ENCODE measurements around the gene F3.
"Not testable (repeated sequence)": the region's sequence is repeated elsewhere in the genome, so short reads cannot be mapped to it uniquely, and the experiment has no call there.

Gene F3

DNA sequence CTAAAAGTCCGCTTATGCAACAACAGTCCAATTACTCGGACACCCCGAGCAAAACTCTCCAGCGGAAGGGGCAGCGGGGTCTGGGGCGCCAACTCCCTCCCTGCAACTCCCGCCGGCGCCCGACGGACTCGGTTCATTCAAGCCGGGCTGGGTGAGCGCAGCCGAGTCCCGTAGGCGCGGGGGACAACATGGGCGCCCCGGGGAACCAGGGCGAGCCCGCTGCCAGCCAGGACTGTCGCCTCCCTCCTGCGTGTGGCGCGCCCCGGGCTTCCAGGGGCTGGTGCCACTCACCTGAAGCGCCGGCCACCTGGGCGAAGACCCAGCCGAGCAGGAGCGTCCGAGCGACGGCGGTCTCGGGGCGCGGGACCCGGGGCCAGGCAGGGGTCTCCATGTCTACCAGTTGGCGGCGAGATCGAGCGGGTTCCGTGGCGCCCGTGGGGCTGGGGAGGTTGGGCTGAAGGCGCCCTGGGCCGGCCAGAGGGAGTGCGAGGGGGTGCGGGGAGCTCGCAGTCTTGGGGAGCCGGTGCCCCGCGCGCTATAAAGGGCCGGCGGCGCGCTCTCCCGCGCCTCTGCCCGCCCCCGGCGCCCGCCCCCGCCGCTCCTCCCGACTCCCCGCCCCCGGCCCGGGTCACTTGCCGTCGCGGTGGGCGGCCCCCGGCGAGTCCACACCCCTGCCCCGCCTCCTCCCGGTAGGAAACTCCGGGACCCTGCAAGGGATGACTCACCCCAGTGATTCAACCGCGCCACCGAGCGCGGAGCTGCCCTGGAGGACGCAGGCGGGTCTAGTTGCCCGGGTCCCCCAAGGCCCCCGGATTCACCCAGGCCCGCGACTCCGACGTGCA is at the start of gene F3:
Gene F3 (minus strand): TSS at position 514 of the 842 bp plus-strand sequence. CDS start 123 bp downstream, at position 391.
- peak; percentile 66 for DNase-seq

DNA sequence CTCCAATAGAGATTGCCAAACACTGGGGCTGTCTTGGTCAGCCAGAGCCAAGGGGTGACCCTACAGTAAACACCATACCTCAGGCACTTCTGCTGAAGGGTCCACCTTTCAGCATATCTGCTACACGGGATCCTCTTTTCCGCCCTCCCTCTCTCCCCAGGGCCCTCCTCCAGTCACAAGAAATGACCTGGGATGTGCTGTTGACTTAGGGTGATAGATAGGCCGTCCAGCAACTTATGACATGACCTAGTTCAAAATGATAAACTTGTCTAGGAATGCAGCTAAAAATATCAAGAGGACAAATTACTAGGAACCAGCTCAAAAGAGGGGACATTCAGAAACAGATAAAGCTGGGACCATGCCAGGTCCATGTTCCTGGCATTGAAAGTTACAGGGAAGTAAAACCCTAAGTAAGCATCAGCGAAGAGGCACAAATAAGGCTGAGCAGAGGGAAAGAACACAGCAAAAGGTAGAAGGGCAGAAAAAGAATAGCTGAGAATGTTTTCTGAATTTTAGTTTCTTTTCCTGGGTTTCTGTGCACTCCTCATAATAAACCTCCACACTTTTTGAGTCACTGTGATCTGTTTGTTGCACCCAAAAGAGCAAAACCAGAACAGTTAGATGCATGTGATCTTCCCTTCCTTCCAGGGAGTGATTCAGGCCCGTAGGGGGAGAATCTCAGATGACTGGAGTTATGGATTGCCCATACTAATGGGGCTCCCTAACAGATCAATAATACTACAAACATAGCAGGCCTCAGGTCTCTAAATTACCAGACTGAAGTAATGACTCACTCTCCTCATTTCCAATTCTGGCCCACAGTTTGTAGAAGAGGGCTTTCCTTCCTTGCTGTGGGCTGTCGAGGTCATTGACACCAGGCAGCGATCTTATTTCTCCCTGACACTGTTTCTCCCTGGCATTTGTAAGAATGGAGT is 48.9 kb upstream of the F3 start:
- no peak for DNase-seq

DNA sequence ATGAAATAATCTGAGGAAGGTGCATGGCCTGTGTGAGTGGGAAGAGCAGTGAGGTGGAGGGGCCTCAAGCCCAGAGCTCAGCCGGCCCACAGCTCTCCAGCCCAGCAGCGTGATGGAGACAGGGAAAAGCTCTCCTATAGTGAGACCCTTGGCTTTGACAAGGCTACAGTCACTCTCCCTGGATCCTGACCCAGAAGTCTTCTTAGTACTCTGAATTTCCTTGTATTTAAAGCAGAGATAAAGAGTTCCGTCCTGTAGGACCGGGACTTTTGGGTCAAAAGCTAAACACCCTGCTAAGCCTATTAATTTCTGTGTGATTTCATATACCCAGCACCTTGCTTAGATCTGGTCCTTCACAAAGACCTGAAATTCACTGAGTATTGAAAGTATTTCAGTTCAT is 48.2 kb upstream of the F3 start:
- no peak for DNase-seq

DNA sequence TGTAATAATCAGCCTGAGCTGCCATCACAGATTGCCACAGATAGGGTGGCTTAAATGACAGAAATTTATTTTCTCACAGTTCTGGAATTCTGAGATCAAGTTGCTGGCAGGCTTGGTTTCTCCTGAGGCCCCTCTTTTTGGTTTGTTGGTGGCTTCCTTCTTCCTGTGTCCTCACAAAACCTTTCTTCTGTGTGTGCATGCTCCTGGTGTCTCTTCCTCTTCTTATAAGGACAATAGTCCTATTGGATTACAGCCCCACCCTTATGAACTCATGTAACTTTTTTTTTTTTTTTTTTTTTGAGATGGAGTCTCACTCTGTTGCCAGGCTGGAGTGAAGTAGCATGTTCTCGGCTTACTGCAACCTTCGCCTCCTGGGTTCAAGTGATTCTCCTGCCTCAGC is 41.0 kb upstream of the F3 start:
- DNase-seq: no peak

DNA sequence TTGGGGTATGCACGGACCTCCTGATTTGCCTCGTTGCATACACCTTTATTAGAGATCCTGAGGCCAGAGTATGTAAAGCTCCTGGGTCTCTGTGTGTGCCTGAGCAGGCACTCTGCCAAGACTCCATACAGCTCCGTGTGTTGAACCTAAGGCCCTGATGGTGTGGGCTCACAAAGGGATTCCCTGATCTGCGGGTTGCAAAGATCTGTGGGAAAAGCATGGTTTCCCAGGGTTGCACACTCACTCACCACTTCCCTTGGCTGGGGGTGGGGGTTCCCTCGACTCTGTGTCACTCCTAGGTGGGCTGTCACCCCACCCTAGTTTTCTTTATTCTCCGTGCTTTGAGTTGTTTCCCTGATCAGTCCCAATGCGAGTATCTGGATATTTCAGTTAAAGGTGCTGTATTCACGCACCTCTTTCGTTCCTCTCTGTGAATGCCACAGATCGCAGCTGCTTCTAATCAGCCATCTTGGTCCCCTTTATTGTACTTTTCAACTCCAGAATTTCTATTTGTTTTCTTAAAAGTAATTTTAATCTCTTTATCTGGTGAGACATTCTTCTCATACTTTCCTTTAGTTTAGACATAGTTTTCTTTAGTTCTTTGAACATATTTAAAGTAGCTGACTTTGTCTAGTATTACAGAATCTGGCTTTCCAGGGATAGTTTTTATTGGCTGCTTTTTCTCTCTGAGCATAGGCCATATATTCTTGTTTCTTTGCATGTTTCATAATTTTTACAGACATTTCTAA is 39.0 kb upstream of the F3 start:
- no peak for DNase-seq

DNA sequence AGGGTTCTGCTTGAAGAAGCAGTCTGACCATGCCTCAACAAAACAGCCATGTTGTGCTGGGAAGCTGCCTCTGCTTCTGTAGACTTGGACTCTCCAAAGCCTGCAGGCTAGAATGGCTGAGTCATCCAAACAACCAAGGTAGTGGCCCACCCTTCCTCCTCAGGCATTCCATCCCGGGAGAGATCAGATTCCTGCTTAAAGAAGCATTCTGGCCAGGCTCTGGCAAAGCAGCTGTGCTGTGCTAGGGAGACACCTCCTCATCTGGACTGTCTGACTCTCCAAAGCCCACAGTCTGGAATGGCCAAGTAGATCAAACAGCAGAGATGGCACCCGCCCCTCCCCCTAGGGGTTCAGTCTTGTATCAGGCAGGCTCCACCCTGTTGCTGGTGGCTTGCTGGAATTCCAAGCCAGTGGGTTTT is 38.3 kb upstream of the F3 start:
- DNase-seq: no peak

DNA sequence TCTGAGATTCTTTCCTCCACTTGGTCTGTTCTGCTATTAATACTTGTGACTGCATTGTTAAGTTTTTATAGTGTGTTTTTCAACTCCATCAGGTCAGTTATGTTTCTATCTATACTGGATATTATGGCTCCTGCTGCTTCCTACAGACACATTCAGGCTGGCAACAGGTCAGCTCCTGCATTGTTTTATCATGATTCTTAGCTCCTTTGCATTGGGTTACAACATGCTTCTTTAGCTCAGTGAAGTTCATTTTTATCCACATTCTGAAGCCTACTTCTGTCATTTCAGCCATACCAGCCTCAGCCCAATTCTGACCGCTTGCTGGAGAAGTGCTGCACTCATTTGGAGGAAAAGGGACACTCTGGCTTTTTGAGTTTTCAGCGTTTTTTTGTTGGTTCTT is 37.3 kb upstream of the F3 start:
- DNase-seq: no peak

DNA sequence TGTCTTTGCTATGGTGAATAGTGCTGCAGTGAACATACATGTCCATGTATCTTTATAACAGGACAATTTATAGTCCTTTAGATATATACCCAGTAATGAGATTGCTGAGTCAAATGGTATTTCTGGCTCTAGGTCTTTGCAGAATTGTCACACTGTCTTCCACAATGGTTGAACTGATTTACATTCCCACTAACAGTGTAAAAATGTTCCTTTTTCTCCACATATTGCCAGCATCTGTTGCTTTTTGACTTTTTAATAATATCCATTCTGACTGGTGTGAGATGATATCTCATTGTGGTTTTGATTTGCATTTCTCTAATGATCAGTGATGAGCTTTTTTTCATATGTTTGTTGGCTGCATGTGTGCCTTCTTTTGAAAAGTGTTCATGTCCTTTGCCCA is 32.4 kb upstream of the F3 start:
- DNase-seq: not testable (repeated sequence)

DNA sequence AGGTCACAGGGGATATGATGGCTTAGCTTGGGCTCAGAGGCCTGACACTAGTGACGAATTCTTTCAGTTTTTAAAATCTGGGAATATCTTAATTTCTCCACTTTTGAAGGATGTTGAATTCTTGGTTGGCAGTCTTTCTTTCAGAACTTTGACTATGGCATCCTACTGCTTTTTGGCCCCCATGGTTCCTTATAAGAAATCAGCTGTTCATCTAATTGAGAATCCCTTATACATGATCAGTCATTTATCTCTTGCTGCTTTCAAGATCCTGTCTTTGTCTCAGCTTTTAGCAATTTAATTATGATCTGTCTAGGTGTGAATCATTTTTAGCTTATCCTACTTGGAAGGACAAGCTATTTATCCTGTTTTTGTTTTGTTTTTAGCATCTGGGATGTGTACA is 31.2 kb upstream of the F3 start:
- DNase-seq: no peak

DNA sequence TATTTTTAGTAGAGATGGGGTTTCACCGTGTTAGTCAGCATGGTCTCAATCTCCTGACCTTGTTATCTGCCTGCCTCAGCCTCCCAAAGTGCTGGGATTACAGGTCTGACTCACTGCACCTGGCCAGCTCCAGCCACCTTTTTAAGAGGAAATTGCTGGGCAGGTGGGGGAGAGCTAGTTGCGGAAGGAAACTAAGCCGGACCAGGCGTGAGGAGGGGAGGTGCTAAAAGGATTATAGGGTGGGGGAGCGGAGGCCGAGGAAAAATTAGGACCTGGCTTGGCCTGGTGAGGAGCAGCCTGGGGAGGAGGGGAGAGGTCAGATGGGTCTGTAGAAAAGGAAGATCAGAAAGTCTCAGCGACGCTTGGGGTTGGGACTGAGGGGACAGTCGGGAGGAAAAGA is 29.4 kb upstream of the F3 start:
- DNase-seq: not testable (repeated sequence)

DNA sequence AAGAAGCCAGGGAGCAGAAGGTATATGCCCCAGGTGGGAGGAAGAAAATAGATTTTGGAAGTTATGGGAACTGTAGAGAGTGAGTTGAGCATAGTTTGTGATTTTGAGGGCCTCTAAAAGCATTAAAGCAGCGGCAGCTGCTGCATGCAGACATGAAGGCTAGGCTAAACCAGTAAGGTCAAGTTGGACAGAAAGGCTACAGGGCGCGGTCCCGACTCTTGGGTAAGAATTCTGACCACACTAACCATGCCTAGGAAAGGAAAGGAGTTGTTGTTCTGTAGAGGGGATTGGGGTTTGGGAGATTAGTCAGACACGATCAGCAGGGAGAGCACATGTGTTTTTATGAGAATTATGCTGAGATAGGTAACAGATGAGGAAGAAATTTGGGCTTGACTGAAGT is 27.2 kb upstream of the F3 start:
- DNase-seq: not testable (repeated sequence)

DNA sequence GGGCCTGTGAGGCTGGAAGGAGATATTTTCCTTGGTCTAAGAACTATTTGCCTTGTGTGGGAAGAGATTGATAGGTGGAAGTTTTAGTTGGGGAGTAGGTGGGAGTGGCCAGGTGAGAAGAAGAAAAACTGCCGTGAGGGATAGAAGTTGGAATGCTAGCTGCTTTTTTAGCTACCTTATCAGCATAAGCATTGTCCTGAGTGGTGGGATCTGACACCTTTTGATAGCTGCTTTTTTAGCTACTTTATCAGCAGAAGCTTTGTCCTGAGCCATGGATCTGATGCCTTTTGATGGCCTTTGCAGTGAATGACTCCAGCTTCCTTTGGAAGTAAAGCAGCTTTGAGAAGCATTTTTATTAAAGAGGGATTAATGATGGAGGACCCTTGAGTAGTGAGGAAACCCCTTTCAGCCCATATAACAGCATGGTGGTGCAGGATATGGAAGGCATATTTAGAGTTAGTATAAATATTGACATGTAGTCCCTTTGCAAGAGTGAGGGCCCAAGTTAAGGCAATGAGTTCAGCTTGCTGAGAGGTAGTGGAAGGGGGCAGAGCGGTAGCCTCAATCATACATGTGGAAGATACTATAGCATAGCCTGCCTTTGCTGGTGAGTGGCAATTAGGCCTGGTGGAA is 26.5 kb upstream of the F3 start:
- not testable (repeated sequence) for DNase-seq

DNA sequence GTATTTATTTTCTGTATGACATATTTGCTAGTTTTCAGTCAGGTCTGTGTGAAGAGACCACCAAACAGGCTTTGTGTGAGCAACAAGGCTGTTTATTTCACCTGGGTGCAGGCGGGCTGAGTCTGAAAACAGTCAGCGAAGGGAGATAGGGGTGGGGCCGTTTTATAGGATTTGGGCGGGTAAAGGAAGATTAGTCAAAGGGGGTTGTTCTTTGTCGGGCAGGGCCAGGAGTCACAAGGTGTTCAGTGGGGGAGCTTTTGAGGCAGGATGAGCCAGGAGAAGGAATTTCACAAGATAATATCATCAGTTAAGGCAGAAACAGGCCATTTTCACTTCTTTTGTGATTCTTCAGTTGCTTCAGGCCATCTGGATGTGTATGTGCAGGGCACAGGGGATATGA is 24.9 kb upstream of the F3 start:
- not testable (repeated sequence) for DNase-seq

DNA sequence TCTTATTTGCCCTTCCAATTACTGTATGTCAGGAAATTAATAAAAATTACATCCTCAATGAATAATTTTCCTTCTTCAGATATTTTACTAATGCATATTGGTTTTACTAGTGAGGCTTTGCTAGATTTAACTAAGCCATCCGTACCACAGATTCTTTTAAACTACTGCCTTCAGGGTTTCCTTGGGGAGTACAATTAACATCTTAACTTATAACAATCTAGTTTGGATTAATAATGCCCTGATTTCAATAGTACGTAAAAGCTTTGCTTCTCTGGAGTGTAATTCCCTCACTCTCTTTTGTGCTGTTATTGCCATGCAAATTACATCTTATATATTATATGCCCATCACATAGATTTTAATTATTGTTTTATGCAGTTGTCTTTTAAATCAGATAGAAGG is 24.3 kb upstream of the F3 start:
- DNase-seq: no peak

DNA sequence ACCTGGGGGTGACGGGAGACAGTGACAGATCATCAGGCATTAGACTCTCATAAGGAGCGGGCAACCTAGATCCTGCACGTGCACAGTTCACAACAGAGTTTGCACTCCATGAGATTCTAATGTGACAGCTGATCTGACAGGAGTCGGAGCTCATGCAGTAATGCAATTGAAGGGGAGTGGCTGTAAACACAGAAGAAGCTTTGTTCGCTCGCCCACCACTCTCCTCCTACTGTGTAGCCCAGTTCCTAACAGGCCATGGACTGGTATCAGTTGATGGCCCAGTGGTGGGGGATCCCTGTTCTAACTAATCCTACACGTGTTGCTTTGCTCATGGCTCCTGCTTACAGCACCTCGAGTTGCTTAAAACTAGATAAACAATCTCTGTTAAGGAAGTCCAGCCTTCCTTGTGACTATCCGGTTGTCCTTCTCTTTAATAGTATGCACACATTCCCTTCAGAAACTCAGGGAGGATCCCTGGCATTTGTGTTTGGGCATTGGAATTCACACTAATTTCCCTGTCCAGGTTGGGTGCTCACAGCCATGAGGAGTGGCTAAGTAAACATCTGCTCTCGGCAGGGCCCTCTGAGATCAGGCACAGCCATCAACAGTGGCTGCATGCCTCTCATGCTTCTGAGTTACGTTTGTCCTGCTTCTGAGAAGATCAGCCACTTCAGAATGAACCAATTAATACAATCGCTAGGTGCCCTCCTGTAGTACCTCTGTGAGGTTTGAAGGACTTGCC is 21.1 kb upstream of the F3 start:
- DNase-seq: no peak

DNA sequence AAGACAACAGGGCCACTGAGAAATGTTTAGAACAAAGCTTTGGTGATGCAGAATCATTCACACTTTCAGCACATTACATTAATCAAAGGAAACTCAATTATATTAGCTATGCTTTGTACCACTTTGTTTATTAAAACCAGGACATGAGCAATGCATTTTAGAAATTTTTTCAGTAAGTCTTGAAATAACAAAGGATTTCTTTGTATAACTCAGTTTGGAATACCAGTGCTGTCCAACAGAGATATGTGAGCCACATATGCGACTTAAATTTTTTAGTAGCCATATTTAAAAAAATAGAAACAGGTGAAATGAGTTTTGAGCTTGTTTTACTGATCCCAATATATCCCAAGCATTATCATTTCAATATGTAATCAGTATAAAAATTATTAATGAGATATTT is 18.8 kb upstream of the F3 start:
- DNase-seq: no peak

DNA sequence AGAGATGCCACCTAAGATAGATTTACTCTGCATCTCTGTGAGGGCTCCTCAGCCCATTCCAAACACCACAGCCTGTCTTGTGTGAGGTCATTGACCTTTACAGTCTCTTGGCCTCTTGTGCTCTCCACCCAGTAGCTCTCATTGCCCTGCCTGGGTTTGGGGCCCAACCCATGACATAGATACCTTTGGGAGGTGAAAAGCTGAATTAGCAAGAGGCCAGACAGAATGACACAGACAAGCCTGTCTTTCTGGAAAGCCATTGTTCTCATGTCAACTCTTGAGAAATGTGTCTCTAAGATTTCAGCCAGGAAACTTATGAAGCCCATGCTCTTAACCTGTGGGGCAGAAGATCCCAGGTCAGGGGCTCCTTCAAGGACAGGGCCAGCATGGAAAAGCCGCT is 18.4 kb upstream of the F3 start:
- DNase-seq: no peak

DNA sequence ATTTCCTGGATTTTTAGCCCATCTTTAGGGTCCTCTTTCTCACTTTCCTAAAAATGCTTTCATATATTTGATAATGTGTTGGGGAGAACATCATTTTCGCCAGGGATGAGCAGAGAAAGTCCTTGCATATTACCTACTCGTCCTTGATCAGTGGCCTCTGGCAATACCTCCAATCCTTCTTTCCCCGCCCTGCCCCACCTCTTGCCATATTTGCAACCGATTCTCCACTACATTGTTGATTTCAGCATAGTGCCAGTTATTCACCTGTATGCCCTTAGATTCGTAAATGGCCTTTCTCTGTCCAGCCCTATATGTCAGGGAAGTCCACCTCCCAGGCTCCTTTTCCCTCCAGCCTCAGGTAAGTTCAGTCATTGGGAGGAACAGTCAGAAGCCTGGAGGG is 13.5 kb upstream of the F3 start:
- DNase-seq: no peak

DNA sequence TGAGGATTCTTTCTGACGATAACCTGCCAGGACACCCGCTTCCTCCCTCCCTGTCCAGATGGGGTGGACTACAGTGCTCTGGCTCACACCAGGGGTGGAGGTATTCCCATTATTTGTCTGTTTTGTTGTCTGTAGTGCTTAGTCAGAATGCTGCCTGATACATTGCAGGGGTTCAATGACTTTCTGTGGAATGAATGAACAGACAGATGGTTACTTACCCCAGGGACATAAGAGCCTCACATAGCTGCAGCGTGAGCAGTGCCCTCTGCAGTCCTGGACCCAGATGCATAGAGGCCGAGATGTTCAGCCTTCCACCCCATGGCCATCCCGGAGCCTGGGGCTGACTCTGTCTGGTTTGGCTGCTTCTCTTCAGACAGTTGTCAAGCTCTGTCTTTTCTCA is 13.0 kb upstream of the F3 start:
- no peak for DNase-seq

DNA sequence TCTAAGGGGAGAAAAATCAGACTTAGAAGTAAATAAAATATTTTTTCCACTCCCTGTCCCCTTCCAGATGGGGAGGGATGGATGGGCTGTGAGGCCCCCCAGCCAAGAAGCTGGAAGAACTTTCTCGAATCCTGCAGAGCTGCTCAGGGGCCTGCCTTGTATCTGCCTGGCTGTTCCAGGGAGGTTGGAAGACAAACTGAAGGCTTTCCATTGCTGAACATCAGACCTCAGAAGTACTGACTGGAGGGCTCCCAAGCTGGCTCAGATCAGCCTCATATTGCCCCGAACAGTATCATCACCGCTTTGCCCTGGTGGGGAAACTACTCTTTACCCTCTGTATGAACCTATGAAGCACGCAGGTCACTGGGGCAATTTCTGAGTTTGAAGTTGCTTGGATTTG is 12.4 kb upstream of the F3 start:
- no peak for DNase-seq

DNA sequence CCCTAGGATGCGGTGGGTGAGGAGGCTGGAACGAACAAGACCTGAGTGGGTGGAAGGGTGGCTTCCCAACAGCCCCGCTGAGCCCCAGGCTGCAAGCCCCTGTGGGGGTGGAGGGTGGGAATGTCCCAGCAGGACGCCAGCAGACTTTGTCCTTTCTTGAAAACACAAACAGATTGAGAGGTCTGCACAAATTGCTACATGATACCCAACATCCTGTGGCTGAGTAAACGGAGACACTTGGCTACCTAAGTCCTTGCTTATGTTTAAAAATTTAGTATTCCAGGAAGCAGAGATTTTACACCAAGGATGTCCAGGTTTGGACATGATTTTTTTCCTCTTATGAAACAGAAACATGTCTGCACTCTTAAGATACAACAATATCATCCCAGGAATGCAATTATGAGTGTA is 11.8 kb upstream of the F3 start:
- no peak for DNase-seq

DNA sequence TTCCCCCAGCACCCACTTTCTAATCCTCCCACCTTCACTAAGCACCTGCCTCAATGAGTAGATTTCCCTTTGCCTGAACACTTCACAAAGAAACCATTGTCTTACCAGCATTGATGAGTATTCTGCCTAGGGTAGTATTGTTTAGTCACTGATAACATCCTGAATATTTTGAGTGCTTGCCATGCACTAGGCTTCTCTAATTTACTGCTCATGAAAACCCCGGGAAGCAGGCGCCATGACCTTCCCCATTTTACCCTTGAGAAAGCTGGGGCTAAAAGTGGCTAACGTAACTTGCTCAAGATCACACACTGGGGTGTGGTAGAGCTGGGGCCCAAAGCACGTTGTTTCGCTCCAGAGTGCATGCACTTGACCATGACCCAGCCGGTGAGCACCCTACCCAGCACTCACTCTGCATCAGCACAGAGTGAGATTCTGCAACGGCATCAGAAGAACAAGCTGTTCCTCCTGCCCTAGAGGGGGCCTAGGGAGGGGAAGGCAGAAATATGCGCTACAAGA is 10.6 kb upstream of the F3 start:
- no peak for DNase-seq
